GM23338 (cell line): ENCODE measurements around the gene CERT1. TPM values are rescaled to one million over a fixed set of nuclear protein-coding genes. Genes with fewer than 3 reads are reported as not detected.

Source experiments
- CREB1 ChIP-seq: fragments of 250-450 bp; sonication (Bioruptor Pico); IDR thresholded peaks from 2 replicates; pipeline ENCODE4 v1.5.0; 2020; ENCODE audit warnings: low read depth, mild to moderate bottlenecking, moderate library complexity
- JUNB ChIP-seq: IDR thresholded peaks from one replicate; pipeline ENCODE4 v1.6.1; 2016; ENCODE audit warnings: antibody characterized with exemption; ENCODE audit not compliant: unreplicated experiment
- NANOG ChIP-seq: IDR thresholded peaks from 2 replicates; pipeline ENCODE4 v1.6.1; 2016; ENCODE audit warnings: antibody characterized with exemption, borderline replicate concordance
- REST ChIP-seq: IDR thresholded peaks from one replicate; pipeline ENCODE4 v1.6.1; 2018; ENCODE audit warnings: antibody characterized with exemption; ENCODE audit not compliant: unreplicated experiment
- ZNF114 ChIP-seq: fragments of 250-450 bp; sonication (Bioruptor Pico); IDR thresholded peaks from 2 replicates; pipeline ENCODE4 v1.5.0; 2020; ENCODE audit warnings: mild to moderate bottlenecking, moderate library complexity
- ZNF331 ChIP-seq: fragments of 250-450 bp; sonication (Bioruptor Pico); IDR thresholded peaks from 2 replicates; pipeline ENCODE4 v1.5.0; 2020; ENCODE audit warnings: low read depth, mild to moderate bottlenecking, moderate library complexity
- polyA plus RNA-seq: library from polyadenylated mRNA; unstranded; fragments of >200 nt; fragmentation: Nextera tagmentation; extraction: Ambion mirVana; gene quantifications from 2 replicates; pipeline ENCODE4 v1.2.1, GENCODE V29; 2016
- total RNA-seq: library from RNA; depleted of rRNA; stranded (reverse); fragments of >200 nt; shearing (Covaris generic); gene quantifications from 2 replicates; pipeline ENCODE4 v1.2.3, GENCODE V29; 2014
- TF ChIP-seq, protein P1 (sequence below): fragments of 250-450 bp; sonication (Bioruptor Pico); IDR thresholded peaks from 2 replicates; pipeline ENCODE4 v1.5.0; 2020; ENCODE audit warnings: mild to moderate bottlenecking, moderate library complexity

Gene CERT1
- total and polyA plus RNA-seq, 2 experiments from 2014 or later = 36.5 to 40.7 TPM

- TF ChIP-seq, protein P1, sequence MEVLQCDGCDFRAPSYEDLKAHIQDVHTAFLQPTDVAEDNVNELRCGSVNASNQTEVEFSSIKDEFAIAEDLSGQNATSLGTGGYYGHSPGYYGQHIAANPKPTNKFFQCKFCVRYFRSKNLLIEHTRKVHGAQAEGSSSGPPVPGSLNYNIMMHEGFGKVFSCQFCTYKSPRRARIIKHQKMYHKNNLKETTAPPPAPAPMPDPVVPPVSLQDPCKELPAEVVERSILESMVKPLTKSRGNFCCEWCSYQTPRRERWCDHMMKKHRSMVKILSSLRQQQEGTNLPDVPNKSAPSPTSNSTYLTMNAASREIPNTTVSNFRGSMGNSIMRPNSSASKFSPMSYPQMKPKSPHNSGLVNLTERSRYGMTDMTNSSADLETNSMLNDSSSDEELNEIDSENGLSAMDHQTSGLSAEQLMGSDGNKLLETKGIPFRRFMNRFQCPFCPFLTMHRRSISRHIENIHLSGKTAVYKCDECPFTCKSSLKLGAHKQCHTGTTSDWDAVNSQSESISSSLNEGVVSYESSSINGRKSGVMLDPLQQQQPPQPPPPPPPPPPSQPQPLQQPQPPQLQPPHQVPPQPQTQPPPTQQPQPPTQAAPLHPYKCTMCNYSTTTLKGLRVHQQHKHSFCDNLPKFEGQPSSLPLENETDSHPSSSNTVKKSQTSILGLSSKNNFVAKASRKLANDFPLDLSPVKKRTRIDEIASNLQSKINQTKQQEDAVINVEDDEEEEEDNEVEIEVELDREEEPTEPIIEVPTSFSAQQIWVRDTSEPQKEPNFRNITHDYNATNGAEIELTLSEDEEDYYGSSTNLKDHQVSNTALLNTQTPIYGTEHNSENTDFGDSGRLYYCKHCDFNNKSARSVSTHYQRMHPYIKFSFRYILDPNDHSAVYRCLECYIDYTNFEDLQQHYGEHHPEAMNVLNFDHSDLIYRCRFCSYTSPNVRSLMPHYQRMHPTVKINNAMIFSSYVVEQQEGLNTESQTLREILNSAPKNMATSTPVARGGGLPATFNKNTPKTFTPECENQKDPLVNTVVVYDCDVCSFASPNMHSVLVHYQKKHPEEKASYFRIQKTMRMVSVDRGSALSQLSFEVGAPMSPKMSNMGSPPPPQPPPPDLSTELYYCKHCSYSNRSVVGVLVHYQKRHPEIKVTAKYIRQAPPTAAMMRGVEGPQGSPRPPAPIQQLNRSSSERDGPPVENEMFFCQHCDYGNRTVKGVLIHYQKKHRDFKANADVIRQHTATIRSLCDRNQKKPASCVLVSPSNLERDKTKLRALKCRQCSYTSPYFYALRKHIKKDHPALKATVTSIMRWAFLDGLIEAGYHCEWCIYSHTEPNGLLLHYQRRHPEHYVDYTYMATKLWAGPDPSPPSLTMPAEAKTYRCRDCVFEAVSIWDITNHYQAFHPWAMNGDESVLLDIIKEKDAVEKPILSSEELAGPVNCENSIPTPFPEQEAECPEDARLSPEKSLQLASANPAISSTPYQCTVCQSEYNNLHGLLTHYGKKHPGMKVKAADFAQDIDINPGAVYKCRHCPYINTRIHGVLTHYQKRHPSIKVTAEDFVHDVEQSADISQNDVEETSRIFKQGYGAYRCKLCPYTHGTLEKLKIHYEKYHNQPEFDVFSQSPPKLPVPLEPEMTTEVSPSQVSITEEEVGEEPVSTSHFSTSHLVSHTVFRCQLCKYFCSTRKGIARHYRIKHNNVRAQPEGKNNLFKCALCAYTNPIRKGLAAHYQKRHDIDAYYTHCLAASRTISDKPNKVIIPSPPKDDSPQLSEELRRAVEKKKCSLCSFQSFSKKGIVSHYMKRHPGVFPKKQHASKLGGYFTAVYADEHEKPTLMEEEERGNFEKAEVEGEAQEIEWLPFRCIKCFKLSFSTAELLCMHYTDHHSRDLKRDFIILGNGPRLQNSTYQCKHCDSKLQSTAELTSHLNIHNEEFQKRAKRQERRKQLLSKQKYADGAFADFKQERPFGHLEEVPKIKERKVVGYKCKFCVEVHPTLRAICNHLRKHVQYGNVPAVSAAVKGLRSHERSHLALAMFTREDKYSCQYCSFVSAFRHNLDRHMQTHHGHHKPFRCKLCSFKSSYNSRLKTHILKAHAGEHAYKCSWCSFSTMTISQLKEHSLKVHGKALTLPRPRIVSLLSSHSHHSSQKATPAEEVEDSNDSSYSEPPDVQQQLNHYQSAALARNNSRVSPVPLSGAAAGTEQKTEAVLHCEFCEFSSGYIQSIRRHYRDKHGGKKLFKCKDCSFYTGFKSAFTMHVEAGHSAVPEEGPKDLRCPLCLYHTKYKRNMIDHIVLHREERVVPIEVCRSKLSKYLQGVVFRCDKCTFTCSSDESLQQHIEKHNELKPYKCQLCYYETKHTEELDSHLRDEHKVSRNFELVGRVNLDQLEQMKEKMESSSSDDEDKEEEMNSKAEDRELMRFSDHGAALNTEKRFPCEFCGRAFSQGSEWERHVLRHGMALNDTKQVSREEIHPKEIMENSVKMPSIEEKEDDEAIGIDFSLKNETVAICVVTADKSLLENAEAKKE (CRISPR knock-in tag) = no peak
- TF ChIP-seq JUNB = no peak
- TF ChIP-seq NANOG = no peak
- no peak for TF ChIP-seq ZNF114 (CRISPR knock-in tag)
- TF ChIP-seq CREB1 (CRISPR knock-in tag) = no peak
- TF ChIP-seq REST = no peak
- no peak for TF ChIP-seq ZNF331
Observed at GRCh38 chr5:75380099-75380498, 131.3 kb downstream of the CERT1 start (continued).
